ENCODE measurements around the gene ANKRD28. TPM values are rescaled to one million over a fixed set of nuclear protein-coding genes. Genes with fewer than 3 reads are reported as not detected.

Gene ANKRD28
- total RNA-seq, 2 experiments from 2014 or later, result 56.3 to 73.6 TPM

DNA sequence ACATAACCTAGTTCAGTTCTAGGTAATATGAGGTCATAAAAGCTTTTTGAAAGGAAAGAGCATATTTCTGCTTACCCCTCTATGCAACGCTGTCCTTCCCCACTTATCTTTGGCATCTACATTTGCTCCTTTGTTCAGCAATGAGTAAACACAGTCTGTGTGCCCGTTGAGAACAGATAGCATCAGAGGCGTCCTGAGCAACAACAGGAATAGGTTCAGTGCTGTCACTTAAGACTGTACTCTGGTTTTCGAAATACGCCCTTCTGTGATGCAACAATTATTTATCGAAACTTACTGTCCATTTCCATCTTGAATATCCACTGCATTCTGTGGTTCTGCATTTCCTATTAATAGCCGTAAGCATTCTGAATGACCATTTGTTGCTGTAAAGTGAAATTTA is 111.9 kb downstream of the ANKRD28 start:
- H3K4me1 Mint-ChIP-seq, result peaks cover 2% of the 10 kb centered on the region
- H3K36me3 Mint-ChIP-seq, result peaks cover 51% of the 10 kb centered on the region
- H3K4me3 Mint-ChIP-seq, result no peak overlapping the region
- no peak overlapping the region for H3K27ac Mint-ChIP-seq
- ATAC-seq (no peak), DNase-seq (no peak)
- CTCF ChIA-PET, result no interaction called here
- H3K27me3 Mint-ChIP-seq, result no peaks in the 10 kb centered on the region
- H3K9me3 Mint-ChIP-seq (ENCODE audit: low read depth), result no peaks in the 10 kb centered on the region

DNA sequence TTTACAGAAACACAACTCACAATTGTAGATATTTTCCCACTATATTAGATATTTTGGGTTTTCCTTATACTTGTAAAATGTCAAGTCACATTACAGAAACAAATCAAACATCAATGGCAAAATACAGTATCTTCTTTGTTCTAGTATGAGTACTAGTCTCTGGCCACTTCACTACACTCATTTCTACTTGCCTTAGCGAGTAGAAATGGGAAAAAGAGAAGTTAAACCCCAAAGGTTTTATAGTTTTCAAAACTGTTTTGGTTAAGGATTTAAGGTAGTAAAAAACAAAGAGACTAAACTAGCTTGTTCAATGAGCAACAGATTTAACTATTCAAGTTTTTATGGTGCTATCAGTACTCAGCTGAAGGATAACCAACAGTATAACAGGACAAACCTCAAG is 114.5 kb downstream of the ANKRD28 start:
- Mint-ChIP-seq H3K4me3 (no peak overlapping the region), H3K27ac (no peak overlapping the region), H3K9me3 (ENCODE audit: low read depth) (no peaks in the 10 kb centered on the region), H3K27me3 (no peaks in the 10 kb centered on the region), H3K36me3 (peaks cover 42% of the 10 kb centered on the region), H3K4me1 (peaks cover 2% of the 10 kb centered on the region)
- CTCF ChIA-PET, result no interaction called here
- ATAC-seq (no peak), DNase-seq (no peak)

DNA sequence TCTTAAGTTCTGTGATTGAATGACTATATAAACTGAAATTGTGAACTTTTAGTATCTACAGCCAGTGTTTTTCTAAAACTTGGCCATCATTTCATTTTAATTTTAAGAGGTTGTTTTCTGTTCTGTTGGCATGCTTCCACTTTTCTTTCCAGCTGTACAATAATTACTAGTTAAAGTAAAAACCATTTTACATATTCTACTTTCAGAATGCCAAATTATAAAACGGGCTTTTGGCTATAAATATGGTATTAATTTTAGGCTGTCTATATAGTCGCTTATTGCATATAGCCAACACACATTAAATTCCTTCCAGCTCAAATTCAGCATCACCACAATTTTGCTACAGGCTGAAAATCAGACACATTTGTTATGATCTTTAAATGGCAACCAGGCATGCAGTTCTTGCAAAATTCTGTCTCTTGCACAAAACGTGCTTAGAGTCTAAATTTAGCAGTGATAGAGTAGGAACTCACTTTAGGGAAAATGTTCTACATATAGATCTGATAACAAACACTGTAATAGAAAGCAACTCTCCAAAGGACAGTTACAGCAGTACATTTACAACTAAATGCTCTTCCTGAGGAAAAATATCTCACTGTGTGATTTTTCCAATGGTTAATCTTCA is 115.1 kb downstream of the ANKRD28 start:
- Mint-ChIP-seq H3K27me3 (no peaks in the 10 kb centered on the region), H3K4me1 (peaks cover 2% of the 10 kb centered on the region), H3K27ac (no peak overlapping the region), H3K36me3 (peaks cover 46% of the 10 kb centered on the region), H3K9me3 (ENCODE audit: low read depth) (no peaks in the 10 kb centered on the region), H3K4me3 (no peak overlapping the region)
- CTCF ChIA-PET, result interaction anchor here (1.2 to 1.6 kb wide), 2 partner anchors 13 to 52 kb away, joined by 3 read pairs; no protein-coding TSS in a partner anchor
- DNase-seq (no peak), ATAC-seq (no peak)

DNA sequence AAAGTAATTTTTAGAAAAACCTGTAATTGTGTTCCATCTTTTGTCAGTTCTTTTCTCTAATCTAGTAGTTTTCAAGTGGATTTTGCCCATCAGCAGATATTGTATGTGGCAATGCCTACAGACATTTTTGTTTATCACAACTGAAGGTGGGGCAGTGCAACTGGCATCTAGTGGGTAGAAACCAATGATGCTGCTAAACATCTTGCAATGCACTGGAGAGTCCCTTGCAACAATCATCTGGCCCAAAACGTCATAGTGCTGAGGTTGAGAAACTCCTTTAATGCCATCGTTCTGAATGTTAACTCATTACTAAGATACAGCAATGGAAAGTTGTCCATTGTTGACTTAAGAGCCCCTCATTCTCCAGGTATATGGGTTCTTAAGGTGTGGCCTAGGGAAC is 116.1 kb downstream of the ANKRD28 start:
- Mint-ChIP-seq H3K4me3 (no peak overlapping the region), H3K27ac (no peak overlapping the region)

DNA sequence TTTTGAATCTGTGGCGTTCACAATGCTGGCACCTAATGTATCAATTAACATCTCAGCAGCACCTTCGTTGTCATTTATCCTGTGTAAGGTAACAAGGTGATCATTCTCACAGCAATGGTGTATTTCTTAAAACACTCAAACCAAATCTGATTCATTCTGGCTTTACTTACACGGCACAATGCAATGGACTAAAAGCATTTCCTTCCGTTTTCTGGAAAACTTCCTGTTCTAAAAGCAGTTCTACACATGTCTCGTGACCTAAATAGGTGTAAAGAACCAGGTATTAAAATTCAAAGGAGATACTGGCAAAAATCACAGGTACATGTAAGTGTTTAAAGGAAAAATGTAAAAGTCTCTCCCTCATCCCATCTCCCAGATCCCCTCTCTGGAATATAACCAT is 118.5 kb downstream of the ANKRD28 start:
- no peaks in the 10 kb centered on the region for H3K9me3 Mint-ChIP-seq (ENCODE audit: low read depth)
- no peak overlapping the region for H3K4me3 Mint-ChIP-seq
- no peaks in the 10 kb centered on the region for H3K27me3 Mint-ChIP-seq
- H3K27ac Mint-ChIP-seq, result peak overlapping the region; percentile 11
- DNase-seq, result no peak
- H3K36me3 Mint-ChIP-seq, result peaks cover 33% of the 10 kb centered on the region
- H3K4me1 Mint-ChIP-seq, result peaks cover 3% of the 10 kb centered on the region
- CTCF ChIA-PET, result no interaction called here
- no peak for ATAC-seq

More for the DNA sequence above, 116.1 kb downstream of the ANKRD28 start:
- H3K36me3 Mint-ChIP-seq, result peaks cover 49% of the 10 kb centered on the region
- ATAC-seq (no peak), DNase-seq (no peak)
- no peaks in the 10 kb centered on the region for H3K9me3 Mint-ChIP-seq (ENCODE audit: low read depth)
- no peaks in the 10 kb centered on the region for H3K27me3 Mint-ChIP-seq
- peaks cover 3% of the 10 kb centered on the region for H3K4me1 Mint-ChIP-seq
- CTCF ChIA-PET, result interaction anchor here (1.2 to 1.6 kb wide), 2 partner anchors 12 to 51 kb away, joined by 3 read pairs; no protein-coding TSS in a partner anchor

DNA sequence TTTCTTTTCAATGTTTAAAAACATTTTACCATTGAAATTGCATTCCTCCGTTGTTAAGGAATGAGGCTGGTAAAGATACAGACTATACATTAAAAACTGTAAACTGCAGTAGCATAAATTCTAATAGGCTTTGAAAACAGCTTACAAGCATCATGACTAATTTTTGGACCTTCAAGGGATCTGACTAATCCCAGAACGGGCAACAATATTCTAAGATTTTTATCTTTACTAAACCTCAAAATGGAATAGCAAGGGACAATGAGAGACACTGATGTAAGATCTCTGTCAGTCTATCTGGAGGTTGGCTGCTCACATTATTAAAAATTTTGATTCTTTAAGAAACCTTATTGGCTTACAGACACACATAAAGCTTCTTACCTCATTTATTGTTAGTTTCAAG is 121.5 kb downstream of the ANKRD28 start:
- Mint-ChIP-seq H3K9me3 (ENCODE audit: low read depth) (no peaks in the 10 kb centered on the region), H3K27ac (no peak overlapping the region), H3K4me3 (no peak overlapping the region), H3K36me3 (peaks cover 22% of the 10 kb centered on the region), H3K4me1 (peaks cover 3% of the 10 kb centered on the region), H3K27me3 (no peaks in the 10 kb centered on the region)
- ATAC-seq (no peak), DNase-seq (no peak)
- CTCF ChIA-PET, result no interaction called here

DNA sequence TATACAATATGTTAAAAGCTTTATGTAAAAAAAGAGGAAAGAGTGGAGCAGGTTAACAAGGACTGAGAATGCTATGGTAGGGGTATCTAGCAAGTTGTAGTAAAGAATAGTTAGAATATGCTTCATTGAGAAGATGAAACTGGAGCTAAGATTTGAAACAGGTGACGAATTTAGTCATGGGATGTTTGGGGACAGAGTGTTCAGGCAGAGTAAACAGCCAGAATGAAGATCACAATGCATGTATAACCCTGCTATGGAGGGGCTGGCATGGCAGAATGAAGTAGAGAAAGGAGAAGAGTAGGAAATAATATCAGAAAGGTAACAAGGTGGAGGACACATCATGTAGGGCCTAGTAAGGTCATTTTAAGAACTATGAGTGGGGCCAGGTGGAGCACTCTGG is 124.2 kb downstream of the ANKRD28 start:
- DNase-seq (no peak), ATAC-seq (no peak)
- Mint-ChIP-seq H3K9me3 (ENCODE audit: low read depth) (no peaks in the 10 kb centered on the region), H3K36me3 (peaks cover 36% of the 10 kb centered on the region), H3K4me1 (peaks cover 3% of the 10 kb centered on the region), H3K27me3 (no peaks in the 10 kb centered on the region), H3K4me3 (no peak overlapping the region), H3K27ac (no peak overlapping the region)
- CTCF ChIA-PET, result no interaction called here

DNA sequence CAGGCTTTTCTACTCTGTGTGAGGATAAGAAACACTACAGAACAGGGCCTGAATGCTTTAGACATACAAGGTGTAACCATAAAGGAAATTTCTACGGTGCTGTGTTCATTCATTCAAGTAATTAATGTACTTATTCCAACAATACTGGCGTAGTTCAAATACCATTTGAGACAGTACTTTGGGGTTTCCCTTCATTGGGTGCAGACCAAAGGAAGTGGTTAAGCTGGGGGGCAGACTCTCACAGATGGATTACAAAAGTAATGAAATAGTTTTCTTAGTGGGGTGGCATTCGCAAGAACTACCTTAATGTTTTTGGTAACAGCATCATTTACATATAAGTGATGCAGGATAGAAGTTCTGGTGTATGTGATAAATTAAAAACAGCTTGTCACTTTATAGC is 130.3 kb downstream of the ANKRD28 start:
- H3K4me1 Mint-ChIP-seq, result peaks cover 18% of the 10 kb centered on the region
- CTCF ChIA-PET, result no interaction called here
- H3K27me3 Mint-ChIP-seq, result no peaks in the 10 kb centered on the region
- peak; percentile 86 for ATAC-seq
- H3K27ac Mint-ChIP-seq, result peak overlapping the region; percentile 24
- no peak overlapping the region for H3K4me3 Mint-ChIP-seq
- H3K9me3 Mint-ChIP-seq (ENCODE audit: low read depth), result peaks cover 5% of the 10 kb centered on the region
- peak; percentile 84 for DNase-seq
- H3K36me3 Mint-ChIP-seq, result peaks cover 66% of the 10 kb centered on the region

DNA sequence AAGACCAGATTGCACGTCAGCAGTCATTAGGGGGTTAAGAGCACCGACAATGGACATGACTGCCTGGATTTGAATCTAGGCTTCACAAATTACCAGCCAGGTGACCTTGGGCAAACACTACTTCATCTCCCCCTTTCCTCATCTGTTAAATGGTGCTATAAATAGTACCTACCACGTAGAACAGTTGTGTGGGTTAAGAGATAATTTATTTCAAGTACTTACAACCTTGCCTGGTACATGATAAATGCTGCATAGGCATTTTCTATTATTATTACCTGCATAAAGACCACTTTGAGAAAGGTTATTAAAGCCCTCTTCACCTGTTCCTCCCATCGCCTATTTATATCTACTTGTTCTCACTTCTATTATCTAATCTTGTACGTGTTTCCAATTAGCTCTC is 131.5 kb downstream of the ANKRD28 start:
- H3K9me3 Mint-ChIP-seq (ENCODE audit: low read depth), result peaks cover 7% of the 10 kb centered on the region
- no peak overlapping the region for H3K27ac Mint-ChIP-seq
- no peak overlapping the region for H3K4me3 Mint-ChIP-seq
- DNase-seq, result no peak
- H3K4me1 Mint-ChIP-seq, result peaks cover 18% of the 10 kb centered on the region
- peaks cover 6% of the 10 kb centered on the region for H3K27me3 Mint-ChIP-seq
- no peak for ATAC-seq
- peaks cover 69% of the 10 kb centered on the region for H3K36me3 Mint-ChIP-seq
- CTCF ChIA-PET, result no interaction called here

DNA sequence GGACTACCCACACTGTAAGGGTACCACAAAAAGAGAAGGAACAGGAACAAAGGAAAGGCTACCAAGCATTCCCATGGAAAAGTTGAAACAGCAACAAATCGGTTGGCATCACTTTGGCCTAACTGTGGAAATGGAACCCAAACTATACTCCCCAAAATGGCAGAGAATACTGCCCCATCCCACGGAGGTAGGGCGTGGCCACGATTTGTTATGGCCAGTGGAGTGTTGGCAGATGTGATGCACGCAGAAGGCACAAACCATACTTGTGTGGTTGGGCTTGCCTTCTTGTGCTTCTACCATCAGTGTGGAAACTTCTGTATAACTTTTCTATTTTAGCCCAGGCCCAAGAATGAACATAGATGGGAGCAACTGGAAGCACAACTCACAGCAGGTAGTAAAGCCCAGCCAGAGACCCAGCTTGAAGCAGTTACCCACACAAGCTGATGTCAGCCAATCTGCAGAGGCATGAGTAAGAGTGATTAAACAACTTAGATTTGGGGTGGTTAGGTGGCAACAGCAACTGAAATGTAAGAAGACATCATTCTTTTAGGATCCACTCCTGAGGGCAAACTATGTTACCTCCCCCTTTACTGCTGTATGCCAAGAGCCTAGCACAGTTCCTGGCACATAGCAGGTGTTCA is 132.1 kb downstream of the ANKRD28 start:
- H3K27me3 Mint-ChIP-seq, result peaks cover 8% of the 10 kb centered on the region
- no peak for ATAC-seq

DNA sequence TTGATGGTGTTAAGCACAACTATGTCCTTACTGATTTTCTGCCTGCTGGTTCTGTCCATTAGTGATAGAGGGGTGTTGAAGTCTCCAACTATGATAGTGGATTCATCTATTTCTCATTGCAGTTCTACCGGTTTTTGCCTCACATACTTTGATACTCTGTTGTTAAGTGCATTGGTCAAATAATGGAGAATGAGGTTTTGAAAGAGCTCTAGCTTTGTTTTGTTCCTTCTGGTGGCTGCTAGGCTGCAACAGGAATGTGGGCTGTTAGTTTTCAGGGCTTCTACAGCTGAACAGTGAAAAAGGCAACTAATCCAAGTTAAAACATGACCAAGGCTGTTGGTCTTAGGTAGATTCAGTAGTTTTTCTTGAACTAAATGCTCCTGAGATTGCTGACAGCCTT is 133.6 kb downstream of the ANKRD28 start:
- peaks cover 56% of the 10 kb centered on the region for H3K36me3 Mint-ChIP-seq
- H3K9me3 Mint-ChIP-seq (ENCODE audit: low read depth), result peaks cover 7% of the 10 kb centered on the region
- H3K4me3 Mint-ChIP-seq, result no peak overlapping the region
- CTCF ChIA-PET, result no interaction called here
- peaks cover 24% of the 10 kb centered on the region for H3K4me1 Mint-ChIP-seq
- DNase-seq (no peak), ATAC-seq (no peak)
- H3K27me3 Mint-ChIP-seq, result peaks cover 12% of the 10 kb centered on the region
- no peak overlapping the region for H3K27ac Mint-ChIP-seq

More for the DNA sequence above, 132.1 kb downstream of the ANKRD28 start:
- CTCF ChIA-PET, result no interaction called here
- peaks cover 62% of the 10 kb centered on the region for H3K36me3 Mint-ChIP-seq
- H3K9me3 Mint-ChIP-seq (ENCODE audit: low read depth), result peaks cover 7% of the 10 kb centered on the region
- DNase-seq, result no peak
- peaks cover 18% of the 10 kb centered on the region for H3K4me1 Mint-ChIP-seq
- no peak overlapping the region for H3K27ac Mint-ChIP-seq
- H3K4me3 Mint-ChIP-seq, result no peak overlapping the region

DNA sequence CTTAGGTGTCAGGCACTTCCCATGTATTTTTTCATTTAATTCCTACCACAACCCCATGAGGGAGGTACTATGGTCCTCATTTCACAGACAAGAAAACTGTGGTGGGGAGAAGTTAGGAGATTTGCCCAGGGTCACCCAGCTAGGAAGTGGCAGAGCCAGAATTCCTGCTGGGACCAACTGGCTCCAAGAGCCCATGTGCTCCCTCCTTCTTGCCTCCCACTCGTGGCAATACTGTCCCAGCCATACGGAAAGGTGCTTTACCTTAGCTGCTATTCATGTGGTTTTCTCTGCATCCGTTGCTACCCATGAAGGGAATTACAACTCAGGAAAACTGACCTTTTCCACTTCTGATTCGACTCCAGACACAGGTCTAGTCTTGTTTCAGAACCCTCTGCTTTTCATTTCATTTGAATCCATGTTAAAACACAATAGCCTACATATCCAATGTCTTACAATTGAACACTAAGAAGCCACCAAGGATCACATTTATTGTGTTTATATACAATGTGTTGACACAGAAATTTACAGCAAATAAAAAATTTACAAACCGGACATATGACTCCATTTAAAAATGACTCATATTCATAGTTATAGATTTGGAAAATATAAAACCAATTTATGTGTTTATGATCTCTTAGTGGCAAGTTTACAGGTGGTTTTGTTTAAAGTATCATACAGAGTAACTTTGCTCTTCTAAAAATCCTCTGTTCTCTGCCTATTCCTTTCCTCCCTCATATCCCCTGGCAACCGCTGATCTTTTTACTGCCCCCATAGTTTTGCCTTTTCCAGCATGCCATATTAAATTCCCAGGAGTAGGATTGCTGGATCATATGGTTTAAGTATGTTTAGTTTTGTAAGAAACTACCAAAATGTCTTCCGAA is 137.5 kb downstream of the ANKRD28 start:
- DNase-seq (no peak), ATAC-seq (no peak)
- H3K27ac Mint-ChIP-seq, result no peak overlapping the region
- no peak overlapping the region for H3K4me3 Mint-ChIP-seq
- peaks cover 14% of the 10 kb centered on the region for H3K9me3 Mint-ChIP-seq (ENCODE audit: low read depth)
- peaks cover 12% of the 10 kb centered on the region for H3K27me3 Mint-ChIP-seq
- peaks cover 39% of the 10 kb centered on the region for H3K36me3 Mint-ChIP-seq
- H3K4me1 Mint-ChIP-seq, result peaks cover 10% of the 10 kb centered on the region
- CTCF ChIA-PET, result no interaction called here

DNA sequence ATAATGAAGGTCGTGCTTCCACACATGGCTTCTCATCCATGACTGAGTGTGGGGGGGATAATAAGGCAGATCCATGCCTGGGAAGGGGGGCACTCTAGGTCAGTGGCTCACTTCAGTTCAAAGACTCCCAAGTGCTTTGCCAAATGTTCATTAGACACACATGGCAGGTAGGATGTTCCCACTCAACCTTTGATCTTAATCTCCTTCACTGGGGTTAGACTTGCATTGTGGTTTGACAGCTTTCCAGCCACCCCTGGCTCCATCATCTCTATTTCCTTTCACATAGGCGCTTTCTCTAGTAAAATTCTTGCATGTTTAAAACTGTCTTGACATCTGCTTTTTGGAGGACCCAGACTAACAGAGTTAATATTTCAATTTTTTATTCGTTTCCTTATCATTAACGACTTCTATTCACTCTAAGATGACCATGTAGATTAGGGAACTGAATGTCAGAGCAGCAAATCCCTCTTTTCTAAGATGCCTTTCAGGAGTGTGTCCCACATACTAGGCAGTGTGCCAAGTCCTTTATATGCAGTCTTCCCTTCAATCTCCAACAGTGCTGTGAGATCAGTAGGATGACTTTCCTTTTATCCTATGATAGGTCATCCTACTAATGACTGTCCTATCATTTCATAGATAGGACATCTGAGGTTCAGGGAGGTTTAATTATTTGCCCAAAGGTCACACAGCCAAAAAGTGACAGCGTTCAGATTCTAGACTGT is 138.4 kb downstream of the ANKRD28 start:
- CTCF ChIA-PET, result no interaction called here
- no peak overlapping the region for H3K27ac Mint-ChIP-seq
- no peak for DNase-seq
- ATAC-seq, result no peak
- H3K9me3 Mint-ChIP-seq (ENCODE audit: low read depth), result peaks cover 18% of the 10 kb centered on the region
- peaks cover 10% of the 10 kb centered on the region for H3K4me1 Mint-ChIP-seq
- peaks cover 12% of the 10 kb centered on the region for H3K27me3 Mint-ChIP-seq
- no peak overlapping the region for H3K4me3 Mint-ChIP-seq
- peaks cover 36% of the 10 kb centered on the region for H3K36me3 Mint-ChIP-seq

Measured in activated CD8-positive, alpha-beta memory T cell treated with anti-CD3 and anti-CD28 coated beads, Interleukin-2, amount 10 ng/mL, durations not matched to agents 7 days and 5 days (primary cell).